GM10266 (cell line): ENCODE results near the gene WBP1.
"Not testable (repeated sequence)": the region's sequence is repeated elsewhere in the genome, so short reads cannot be mapped to it uniquely, and the experiment has no call there.

Experiments
- DNase-seq: peaks from one replicate; pipeline ENCODE4 v3.0.0; 2012; ENCODE audit errors: extremely low spot score
- CTCF ChIP-seq: IDR thresholded peaks from 2 replicates; pipeline ENCODE4 v1.5.1; 2012; ENCODE audit warnings: mild to moderate bottlenecking, low read depth; ENCODE audit not compliant: control insufficient read depth, insufficient read depth; ENCODE audit errors: missing control alignments

The WBP1 gene

GRCh38 chr2:74417197-74417596, 41.0 kb upstream of the WBP1 start:
- no peak for TF ChIP-seq CTCF

GRCh38 chr2:74417763-74418162, 40.5 kb upstream of the WBP1 start:
- no peak for TF ChIP-seq CTCF
- peak; percentile 25 for DNase-seq

More at GRCh38 chr2:74417197-74417596, 41.0 kb upstream of the WBP1 start:
- peak; percentile 9 for DNase-seq

- no peak for DNase-seq
- no peak for TF ChIP-seq CTCF
Observed at GRCh38 chr2:74418312-74418711, 39.9 kb upstream of the WBP1 start.

GRCh38 chr2:74419345-74419744, 38.9 kb upstream of the WBP1 start:
- no peak for TF ChIP-seq CTCF
- DNase-seq: no peak

- no peak for DNase-seq
Observed at GRCh38 chr2:74420006-74420405, 38.2 kb upstream of the WBP1 start.

GRCh38 chr2:74420443-74421103, 37.7 kb upstream of the WBP1 start:
- not testable (repeated sequence) for DNase-seq

More at GRCh38 chr2:74420006-74420405, 38.2 kb upstream of the WBP1 start:
- no peak for TF ChIP-seq CTCF

GRCh38 chr2:74421221-74421870, 36.9 kb upstream of the WBP1 start, which contains the start of the genes C2orf81 and WDR54:
TSS of gene C2orf81 (minus strand) at chr2:74421619. CDS start at chr2:74421560, 59 bp downstream.
TSS of gene WDR54 (plus strand) at chr2:74421730. CDS start at chr2:74422154, 424 bp downstream.
- no peak for TF ChIP-seq CTCF
- peak; percentile 98 for DNase-seq
